ENCODE measurements around the gene PRAMEF2. TPM values are rescaled to one million over a fixed set of nuclear protein-coding genes. Genes with fewer than 3 reads are reported as not detected.
"Not testable (repeated sequence)": the region's sequence is repeated elsewhere in the genome, so short reads cannot be mapped to it uniquely, and the experiment has no call there.

Gene PRAMEF2, protein sequence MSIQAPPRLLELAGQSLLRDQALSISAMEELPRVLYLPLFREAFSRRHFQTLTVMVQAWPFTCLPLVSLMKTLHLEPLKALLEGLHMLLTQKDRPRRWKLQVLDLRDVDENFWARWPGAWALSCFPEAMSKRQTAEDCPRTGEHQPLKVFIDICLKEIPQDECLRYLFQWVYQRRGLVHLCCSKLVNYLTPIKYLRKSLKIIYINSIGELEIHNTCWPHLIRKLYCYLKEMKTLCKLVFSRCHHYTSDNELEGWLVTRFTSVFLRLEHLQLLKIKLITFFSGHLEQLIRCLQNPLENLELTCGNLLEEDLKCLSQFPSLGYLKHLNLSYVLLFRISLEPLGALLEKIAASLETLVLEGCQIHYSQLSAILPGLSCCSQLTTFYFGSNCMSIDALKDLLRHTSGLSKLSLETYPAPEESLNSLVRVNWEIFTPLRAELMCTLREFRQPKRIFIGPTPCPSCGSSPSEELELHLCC
- not detected for polyA plus RNA-seq (2013, experiment 1 of 2; ENCODE audit: insufficient read length)
- polyA plus RNA-seq (2013, experiment 2 of 2; ENCODE audit: insufficient read length) = not detected

DNA sequence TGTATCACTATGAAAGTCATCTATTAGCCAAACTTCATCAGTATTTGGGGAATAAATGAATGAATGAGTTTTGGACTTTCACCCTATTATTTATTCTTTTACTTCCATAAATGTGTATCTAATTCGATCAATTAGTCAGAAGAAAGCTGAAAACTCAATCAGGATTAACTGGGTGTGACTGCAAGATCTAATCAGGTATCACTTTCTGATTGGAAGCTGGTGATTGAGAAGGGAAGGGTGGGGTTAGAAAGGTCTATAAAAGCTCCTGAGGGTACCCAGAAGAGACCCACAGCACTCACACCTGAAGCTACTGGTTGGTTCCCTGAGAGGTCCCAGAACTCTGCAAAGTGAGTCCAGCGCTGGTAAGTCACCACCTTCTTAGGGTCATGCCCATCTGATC lies at the start of gene PRAMEF2:
PRAMEF2 (plus strand) TSS at position 301 of the 400 bp plus-strand sequence. CDS start 1,924 bp downstream, outside the sequence.
- not testable (repeated sequence) for DNase-seq

- DNase-seq = no peak
These were observed 47.0 kb upstream of the PRAMEF2 start for GRCh38 chr1:12809933-12810332.

DNA sequence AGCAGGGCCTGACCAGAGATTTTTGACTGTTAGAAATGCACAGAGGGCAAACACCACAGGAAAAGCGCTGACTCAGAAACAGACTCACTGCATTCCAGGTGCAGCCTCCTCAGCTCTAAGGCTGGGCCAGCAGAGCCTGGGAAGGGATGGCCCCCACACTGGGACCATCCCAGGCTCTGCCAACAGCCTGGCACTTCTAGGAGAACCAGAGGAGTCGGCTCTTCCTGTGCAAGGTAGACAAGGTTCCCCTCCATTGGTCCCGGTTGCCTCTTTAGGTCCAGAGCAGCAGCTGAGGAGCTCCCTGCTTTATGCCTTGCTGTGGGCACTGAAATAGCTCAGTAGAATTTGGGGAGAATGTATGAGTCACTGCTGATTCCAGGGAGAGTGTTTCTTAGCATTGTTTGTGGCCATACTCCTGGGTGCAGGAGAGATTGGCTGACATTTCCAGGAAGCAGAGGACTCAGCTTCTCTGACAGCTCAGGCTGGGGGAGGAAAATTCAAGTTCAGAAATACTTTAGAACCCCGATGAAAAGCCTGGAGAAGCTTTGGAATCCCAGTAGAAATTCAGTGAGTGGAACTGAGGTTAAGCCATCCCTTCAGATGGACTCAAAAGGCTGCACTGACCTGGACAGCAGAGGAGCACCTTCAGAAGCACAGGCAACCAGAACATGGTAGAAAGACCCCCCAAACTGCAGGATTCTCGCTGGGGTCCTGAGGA lies 46.0 kb upstream of the PRAMEF2 start:
- DNase-seq = peak; percentile 52

- DNase-seq = no peak
These were observed 45.5 kb upstream of the PRAMEF2 start for GRCh38 chr1:12811409-12811784.

DNA sequence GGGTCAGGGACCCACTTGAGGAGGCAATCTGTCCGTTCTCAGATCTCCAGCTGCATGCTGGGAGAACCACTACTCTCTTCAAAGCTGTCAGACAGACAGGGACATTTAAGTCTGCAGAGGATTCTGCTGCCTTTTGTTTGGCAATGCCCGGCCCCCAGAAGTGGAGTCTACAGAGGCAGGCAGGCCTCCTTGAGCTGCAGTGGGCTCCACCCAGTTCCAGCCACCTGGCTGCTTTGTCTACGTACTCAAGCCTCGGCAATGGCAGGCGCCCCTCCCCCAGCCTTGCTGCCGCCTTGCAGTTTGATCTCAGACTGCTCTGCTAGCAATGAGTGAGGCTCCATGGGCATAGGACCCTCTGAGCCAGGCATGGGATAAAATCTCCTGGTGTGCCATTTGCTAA lies 37.8 kb upstream of the PRAMEF2 start:
- DNase-seq = not testable (repeated sequence)

GRCh38 chr1:12831310-12831709 lies 25.6 kb upstream of the PRAMEF2 start, which contains the start of gene PRAMEF11:
PRAMEF11 (minus strand) TSS chr1:12831410; CDS start chr1:12828789, 2,621 bp downstream.
- DNase-seq = not testable (repeated sequence)

DNA sequence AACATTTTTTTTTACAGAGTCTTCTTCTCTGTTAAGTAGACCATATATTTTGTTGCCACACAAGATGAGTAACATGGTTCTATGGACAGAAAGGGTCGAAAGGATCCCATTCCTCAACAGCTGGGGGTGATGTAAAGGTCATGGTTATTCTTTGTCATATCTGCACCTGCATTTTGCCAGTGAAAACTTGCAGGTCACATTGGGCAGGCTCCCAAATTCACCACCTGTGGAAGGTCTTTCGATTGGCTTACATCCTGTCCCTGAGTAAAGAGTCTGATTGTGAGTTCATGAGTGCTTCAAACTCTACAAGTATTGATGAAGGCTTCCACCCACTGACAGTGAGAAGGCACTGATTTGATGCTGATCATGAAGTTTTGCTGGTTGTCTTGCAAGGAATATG lies 23.6 kb upstream of the PRAMEF2 start:
- DNase-seq = not testable (repeated sequence)

- DNase-seq = not testable (repeated sequence)
These were observed 8.3 kb upstream of the PRAMEF2 start, which contains the start of gene HNRNPCL1 for GRCh38 chr1:12848620-12849019. HNRNPCL1 (minus strand) TSS chr1:12848720; CDS start chr1:12848289, 431 bp downstream.

- DNase-seq = peak; percentile 0
These were observed 5.1 kb upstream of the PRAMEF2 start for GRCh38 chr1:12851779-12852178.

- not testable (repeated sequence) for DNase-seq
These were observed 6.4 kb downstream of the PRAMEF2 start for GRCh38 chr1:12863131-12863880.

- not testable (repeated sequence) for DNase-seq
These were observed 21.6 kb downstream of the PRAMEF2 start for GRCh38 chr1:12878453-12878852.

GRCh38 chr1:12886101-12886500 lies 29.2 kb downstream of the PRAMEF2 start, which contains the start of gene PRAMEF4:
PRAMEF4 (minus strand) TSS chr1:12886201; CDS start chr1:12883394, 2,807 bp downstream.
- not testable (repeated sequence) for DNase-seq

DNA sequence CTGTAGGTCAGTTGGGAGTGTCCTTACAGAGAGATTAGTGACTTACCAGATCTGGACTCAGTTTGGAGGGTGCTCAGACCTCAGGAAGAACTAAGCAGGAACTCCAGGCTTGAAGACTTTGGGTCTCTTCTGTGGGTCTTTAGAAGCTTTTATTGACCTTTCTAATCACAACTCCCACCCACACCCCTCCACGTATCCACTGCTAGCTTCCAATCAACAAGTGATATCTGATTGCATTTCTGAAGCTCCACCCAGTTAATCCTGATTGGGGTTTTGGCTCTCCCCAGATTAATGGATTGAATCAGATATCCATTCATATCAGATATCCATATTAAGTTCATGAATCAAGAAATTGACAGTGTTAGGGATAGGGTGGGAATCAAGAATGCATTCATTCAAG lies 41.3 kb downstream of the PRAMEF2 start, which contains the start of gene PRAMEF10:
PRAMEF10 (minus strand) TSS at position 101 of the 400 bp plus-strand sequence. CDS start 2,423 bp downstream, outside the sequence.
- not testable (repeated sequence) for DNase-seq

DNA sequence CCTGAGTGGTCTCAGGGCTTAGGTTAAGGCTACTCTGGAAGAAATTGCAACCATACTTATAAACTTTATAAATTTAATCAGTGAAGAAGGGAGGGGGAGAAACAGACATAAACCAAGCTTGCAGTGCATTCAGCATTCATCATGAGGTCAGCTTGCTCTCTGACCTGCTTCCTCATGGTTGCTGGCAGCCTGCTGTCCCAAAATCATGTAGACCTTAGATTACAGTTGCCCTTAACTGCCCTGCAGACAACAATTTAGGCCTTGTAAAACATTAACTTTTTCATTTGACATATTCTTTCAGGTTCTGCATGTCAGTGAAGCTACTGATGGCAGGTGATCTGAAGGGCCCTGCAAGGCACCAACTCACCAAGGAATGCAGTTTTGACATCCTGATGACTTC lies 42.3 kb downstream of the PRAMEF2 start:
- DNase-seq = not testable (repeated sequence)

- not testable (repeated sequence) for DNase-seq
These were observed 47.1 kb downstream of the PRAMEF2 start for GRCh38 chr1:12903793-12904572.

Measured in fibroblast of skin of scalp (primary cell).